ENCODE data around the gene ZNF790.

The ZNF790 gene

GRCh38 chr19:36847968-36848367 lies 9.8 kb upstream of the ZNF790 start:
- TF ChIP-seq CTCF (conservative IDR thresholded peaks at IDR 0.05; ENCODE audit: low read depth, low read length): no peak
- no peak for DNase-seq (ENCODE audit: low read depth)
- no peak overlapping the region for H3K4me3 ChIP-seq (ENCODE audit: low read depth, low read length)

DNA sequence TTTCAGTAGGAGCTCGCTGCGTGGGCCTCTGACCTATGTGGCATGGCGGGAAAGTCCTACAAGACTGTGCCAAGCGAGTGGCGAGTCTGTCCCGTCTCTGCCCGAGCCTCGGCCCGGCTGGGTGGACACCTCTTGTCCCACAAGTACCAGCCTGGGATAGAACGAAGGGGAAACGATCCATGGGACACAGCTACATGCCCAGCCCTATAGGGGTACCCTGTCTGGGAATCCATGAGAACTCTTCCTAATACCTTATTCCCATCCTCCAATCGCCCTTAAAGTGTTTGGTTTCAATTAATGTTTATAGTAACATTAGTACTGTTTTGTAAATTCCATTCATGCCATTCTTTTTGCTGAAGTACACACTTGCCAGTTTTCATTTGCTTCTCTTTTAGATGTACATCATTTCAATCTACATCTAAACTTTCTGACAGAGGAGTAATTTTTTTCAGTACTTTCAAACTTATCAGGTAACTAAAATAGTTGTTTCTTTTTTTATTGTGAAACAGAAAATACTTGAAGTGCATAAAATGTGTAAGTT lies 667 bp upstream of the ZNF790 start:
- DNase-seq (ENCODE audit: low read depth): peak; percentile 46
- peak overlapping the region; percentile 68 for H3K4me3 ChIP-seq (ENCODE audit: low read depth, low read length)
- TF ChIP-seq CTCF (conservative IDR thresholded peaks at IDR 0.05; ENCODE audit: low read depth, low read length): no peak

DNA sequence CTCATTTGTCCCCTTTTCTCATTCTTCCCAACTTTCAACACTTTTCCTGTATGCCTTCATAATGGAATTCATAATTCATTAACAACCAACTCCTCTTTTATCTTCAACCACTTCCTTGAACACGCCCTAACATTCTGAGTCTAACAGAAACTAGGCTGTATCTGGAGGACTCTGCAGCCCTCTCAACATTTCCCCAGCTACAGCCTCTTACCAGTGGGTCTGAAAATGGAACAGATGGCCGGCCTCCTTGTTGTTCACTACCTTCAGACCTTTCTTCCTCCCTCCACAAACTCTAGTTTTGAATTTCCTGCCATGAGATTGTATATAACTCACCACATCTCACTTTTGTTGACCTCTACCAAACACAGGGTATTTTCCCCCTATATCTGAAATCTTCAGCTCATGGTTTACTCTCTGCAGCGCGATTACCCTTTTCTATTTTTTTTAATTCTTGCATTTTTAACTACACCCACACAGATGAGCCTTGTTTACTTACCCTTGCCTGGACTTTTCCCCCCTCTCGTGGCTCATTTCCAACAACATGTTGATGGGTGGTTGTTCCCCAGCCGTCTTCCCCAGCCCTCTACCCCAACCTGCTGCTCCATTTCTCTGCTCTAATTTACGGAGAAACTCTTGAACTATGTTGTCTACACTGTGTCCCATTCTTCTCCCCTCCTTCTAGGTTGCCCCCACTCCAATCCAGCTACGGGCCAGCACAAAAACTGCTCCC lies 846 bp downstream of the ZNF790 start:
- peak overlapping the region; percentile 68 for H3K4me3 ChIP-seq (ENCODE audit: low read depth, low read length)
- no peak for TF ChIP-seq CTCF (conservative IDR thresholded peaks at IDR 0.05; ENCODE audit: low read depth, low read length)
- peak; percentile 56 for DNase-seq (ENCODE audit: low read depth)

DNA sequence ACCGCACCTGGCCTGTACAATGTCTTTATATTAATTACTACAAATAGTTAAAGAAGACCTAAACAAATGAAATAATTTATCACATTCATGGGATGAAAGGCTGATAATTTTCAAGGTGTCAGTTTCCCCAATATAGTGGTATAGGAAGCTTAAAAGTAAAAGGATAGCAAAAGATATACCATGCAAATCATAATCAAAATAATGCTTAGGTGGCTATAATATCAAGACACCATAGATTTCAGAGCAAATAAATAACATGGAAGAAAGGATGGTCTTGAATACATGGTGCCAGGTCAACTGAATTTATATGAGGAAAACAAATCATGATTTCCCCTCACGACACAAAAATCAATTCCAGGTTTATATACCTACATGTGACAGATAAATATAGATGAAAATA lies 4.8 kb downstream of the ZNF790 start:
- no peak overlapping the region for H3K4me3 ChIP-seq (ENCODE audit: low read depth, low read length)
- TF ChIP-seq CTCF (conservative IDR thresholded peaks at IDR 0.05; ENCODE audit: low read depth, low read length): no peak

DNA sequence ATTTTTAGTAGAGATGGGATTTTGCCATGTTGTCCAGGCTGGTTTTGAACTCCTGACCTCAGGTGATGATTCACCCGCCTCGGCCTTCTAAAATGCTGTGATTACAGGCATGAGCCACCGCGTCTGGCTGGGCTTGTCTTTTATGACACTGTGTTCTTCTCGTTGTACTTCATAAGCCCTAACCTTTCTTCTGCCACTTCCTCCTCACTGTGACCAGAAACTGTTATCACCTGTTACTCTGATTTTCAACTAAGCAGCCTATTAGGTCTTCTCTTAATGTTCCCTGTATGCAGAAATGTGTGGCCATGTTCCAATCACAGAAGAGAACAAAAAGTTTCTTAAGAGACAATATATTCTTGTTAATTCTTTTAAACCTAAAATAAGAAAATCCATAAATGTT lies 16.4 kb downstream of the ZNF790 start:
- TF ChIP-seq CTCF (conservative IDR thresholded peaks at IDR 0.05; ENCODE audit: low read depth, low read length): no peak
- DNase-seq (ENCODE audit: low read depth): no peak
- no peak overlapping the region for H3K4me3 ChIP-seq (ENCODE audit: low read depth, low read length)

More for the DNA sequence above, 4.8 kb downstream of the ZNF790 start:
- no peak for DNase-seq (ENCODE audit: low read depth)

- no peak for TF ChIP-seq CTCF (conservative IDR thresholded peaks at IDR 0.05; ENCODE audit: low read depth, low read length)
- H3K4me3 ChIP-seq (ENCODE audit: low read depth, low read length): no peak overlapping the region
Observed at GRCh38 chr19:36819130-36819630, 19.0 kb downstream of the ZNF790 start.

GRCh38 chr19:36807029-36807428 lies 31.2 kb downstream of the ZNF790 start:
- no peak for TF ChIP-seq CTCF (conservative IDR thresholded peaks at IDR 0.05; ENCODE audit: low read depth, low read length)
- no peak for DNase-seq (ENCODE audit: low read depth)
- no peak overlapping the region for H3K4me3 ChIP-seq (ENCODE audit: low read depth, low read length)

More at GRCh38 chr19:36819130-36819630, 19.0 kb downstream of the ZNF790 start:
- peak; percentile 3 for DNase-seq (ENCODE audit: low read depth)

Measured in choroid plexus epithelial cell (primary cell).